ENCODE data around the gene PLEKHG2. TPM values are rescaled to one million over a fixed set of nuclear protein-coding genes. Genes with fewer than 3 reads are reported as not detected.
A peak's percentile ranks its signal among the peaks of the same experiment; 100 is the strongest.

Gene PLEKHG2
- total and polyA plus RNA-seq, 10 donors: 8.9 to 107 (median 35.2) TPM

DNA sequence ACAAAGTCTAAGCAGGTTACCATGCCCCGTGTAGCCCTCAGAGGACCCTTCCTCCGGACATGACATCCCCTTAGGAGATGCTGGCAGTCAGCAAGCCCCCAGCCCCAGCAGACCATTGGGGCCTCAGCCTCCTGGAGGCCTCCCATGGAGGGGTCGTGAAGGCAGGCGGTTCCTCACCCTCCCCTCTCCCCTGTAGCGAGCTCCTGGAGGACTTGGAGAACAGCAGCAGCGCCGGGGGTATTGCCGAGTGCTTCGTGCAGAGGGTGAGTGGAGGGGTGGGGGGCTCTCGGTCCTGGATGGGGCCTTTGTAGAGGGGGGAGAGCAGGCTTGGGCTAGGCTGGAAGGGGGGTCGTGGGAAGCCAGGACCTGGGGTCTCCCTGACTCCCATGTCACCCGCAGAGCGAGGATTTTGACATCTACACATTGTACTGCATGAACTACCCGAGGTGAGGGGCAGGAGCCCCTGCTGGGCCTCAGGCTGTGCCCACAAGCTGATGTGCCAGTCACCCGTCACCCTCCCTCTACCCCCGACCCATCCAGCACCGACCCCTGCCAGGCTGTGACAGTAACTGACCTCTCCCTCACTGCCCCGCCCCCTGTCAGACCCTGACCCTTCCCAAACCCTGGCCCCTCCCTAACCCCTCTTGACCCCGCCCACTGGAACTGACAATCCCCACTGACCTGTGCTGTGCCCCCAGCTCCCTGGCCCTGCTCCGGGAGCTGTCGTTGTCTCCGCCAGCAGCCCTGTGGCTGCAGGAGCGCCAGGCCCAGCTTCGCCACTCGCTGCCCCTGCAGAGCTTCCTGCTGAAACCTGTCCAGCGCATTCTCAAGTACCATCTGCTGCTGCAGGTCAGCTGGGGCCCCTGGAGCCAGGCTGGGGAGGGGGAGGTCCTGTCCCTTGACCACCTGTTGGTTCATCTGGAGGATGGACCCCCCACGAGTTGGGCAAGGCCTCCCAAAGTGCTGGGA lies 4.0 kb downstream of the PLEKHG2 start:
- intact Hi-C loops (cut with DNase I; ENCODE audit: low total_unique reads): loop anchor here (10.0 kb wide), 1 partner anchor 72 kb away; the partner anchor contains the start of gene SAMD4B
- Histone ChIP-seq H3K27me3 (replicated peaks in 1 of 7) (peaks cover 0 to 4% (median 0%) of the 10 kb centered on the region in 7 donors), H3K4me1 (peaks cover 10 to 58% (median 30%) of the 10 kb centered on the region in 6 donors), H3K4me3 (peak overlapping the region in 2 of 8 donors; percentile 73 to 96), H3K27ac (peak overlapping the region in 5 of 8 donors; percentile 38 to 100 (median 99)), H3K9me3 (no peaks in the 10 kb centered on the region), H3K36me3 (peaks cover 0 to 66% (median 34%) of the 10 kb centered on the region in 6 donors)
- DNase-seq: no peak
- peak in 1 of 3 donors; percentile 60 for TF ChIP-seq POLR2AphosphoS5 (IDR thresholded peaks at IDR 0.05)
- TF ChIP-seq, protein P1, sequence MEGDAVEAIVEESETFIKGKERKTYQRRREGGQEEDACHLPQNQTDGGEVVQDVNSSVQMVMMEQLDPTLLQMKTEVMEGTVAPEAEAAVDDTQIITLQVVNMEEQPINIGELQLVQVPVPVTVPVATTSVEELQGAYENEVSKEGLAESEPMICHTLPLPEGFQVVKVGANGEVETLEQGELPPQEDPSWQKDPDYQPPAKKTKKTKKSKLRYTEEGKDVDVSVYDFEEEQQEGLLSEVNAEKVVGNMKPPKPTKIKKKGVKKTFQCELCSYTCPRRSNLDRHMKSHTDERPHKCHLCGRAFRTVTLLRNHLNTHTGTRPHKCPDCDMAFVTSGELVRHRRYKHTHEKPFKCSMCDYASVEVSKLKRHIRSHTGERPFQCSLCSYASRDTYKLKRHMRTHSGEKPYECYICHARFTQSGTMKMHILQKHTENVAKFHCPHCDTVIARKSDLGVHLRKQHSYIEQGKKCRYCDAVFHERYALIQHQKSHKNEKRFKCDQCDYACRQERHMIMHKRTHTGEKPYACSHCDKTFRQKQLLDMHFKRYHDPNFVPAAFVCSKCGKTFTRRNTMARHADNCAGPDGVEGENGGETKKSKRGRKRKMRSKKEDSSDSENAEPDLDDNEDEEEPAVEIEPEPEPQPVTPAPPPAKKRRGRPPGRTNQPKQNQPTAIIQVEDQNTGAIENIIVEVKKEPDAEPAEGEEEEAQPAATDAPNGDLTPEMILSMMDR (IDR thresholded peaks at IDR 0.05 in 8 of 11, conservative IDR thresholded peaks at IDR 0.05 in 3 of 11): no peak
- WGBS, 5 donors: 76 to 84% (median 80%) methylated on average over 22 to 27 of the region's 27 CpGs

GRCh38 chr19:39417463-39418181 lies 5.2 kb downstream of the PLEKHG2 start:
- H3K36me3 ChIP-seq: peaks cover 0 to 78% (median 43%) of the 10 kb centered on the region in 6 donors
- WGBS, 5 donors: 74 to 92% (median 83%) methylated on average over 20 to 30 of the region's 30 CpGs
- no peak overlapping the region for H3K4me3 ChIP-seq
- no peak for DNase-seq
- H3K4me1 ChIP-seq: peaks cover 5 to 52% (median 23%) of the 10 kb centered on the region in 6 donors
- intact Hi-C loops (cut with DNase I; ENCODE audit: low total_unique reads): loop anchor here (10.0 kb wide), 1 partner anchor 73 kb away; the partner anchor contains the start of gene SAMD4B
- H3K27me3 ChIP-seq (replicated peaks in 1 of 7): peaks cover 0 to 4% (median 0%) of the 10 kb centered on the region in 7 donors
- peak overlapping the region in 3 of 8 donors; percentile 13 to 100 (median 33) for H3K27ac ChIP-seq
- TF ChIP-seq, protein P1 (IDR thresholded peaks at IDR 0.05 in 8 of 11, conservative IDR thresholded peaks at IDR 0.05 in 3 of 11): no peak
- TF ChIP-seq POLR2AphosphoS5 (IDR thresholded peaks at IDR 0.05) (peak in 2 of 3 donors; percentile 9 to 65), POLR2A (IDR thresholded peaks at IDR 0.05) (no peak)
- no peaks in the 10 kb centered on the region for H3K9me3 ChIP-seq

- intact Hi-C loops (cut with DNase I; ENCODE audit: low total_unique reads): loop anchor here (10.0 kb wide), 1 partner anchor 74 kb away; the partner anchor contains the start of gene SAMD4B
- Histone ChIP-seq H3K36me3 (peaks cover 0 to 92% (median 57%) of the 10 kb centered on the region in 6 donors), H3K27me3 (replicated peaks in 1 of 7) (no peaks in the 10 kb centered on the region), H3K27ac (no peak overlapping the region), H3K4me3 (no peak overlapping the region), H3K4me1 (peaks cover under 1 to 40% (median 16%) of the 10 kb centered on the region in 6 donors), H3K9me3 (no peaks in the 10 kb centered on the region)
- no peak for DNase-seq
- TF ChIP-seq, protein P1 (IDR thresholded peaks at IDR 0.05 in 8 of 11, conservative IDR thresholded peaks at IDR 0.05 in 3 of 11): no peak
- WGBS, 5 donors: 81 to 94% (median 90%) methylated on average over 6 to 9 of the region's 9 CpGs
Observed at GRCh38 chr19:39419003-39419402, 6.5 kb downstream of the PLEKHG2 start.

Data from spleen (tissue), 11 donors.